NCI-H345 (cell line): ENCODE data around the gene MUC20.

ENCODE experiments used
- DNase-seq: peaks from one replicate; lab custom pipeline; 2025; lab: John Stamatoyannopoulos, UW

Gene MUC20

GRCh38 chr3:195755391-195755790 is 34.6 kb downstream of the MUC20 start:
- DNase-seq = no peak

- no peak for DNase-seq
Measured at GRCh38 chr3:195755791-195756676, 35.3 kb downstream of the MUC20 start.

- no peak for DNase-seq
Measured at GRCh38 chr3:195757438-195757770, 36.6 kb downstream of the MUC20 start.

GRCh38 chr3:195757827-195758226 is 37.0 kb downstream of the MUC20 start:
- DNase-seq = no peak

- DNase-seq = no peak
Measured at GRCh38 chr3:195758721-195759353, 38.1 kb downstream of the MUC20 start.

- DNase-seq = no peak
Measured at GRCh38 chr3:195760345-195761122, 39.8 kb downstream of the MUC20 start.

GRCh38 chr3:195761123-195761566 is 40.4 kb downstream of the MUC20 start:
- DNase-seq = no peak

GRCh38 chr3:195761567-195762248 is 40.9 kb downstream of the MUC20 start:
- peak; percentile 57 for DNase-seq

- DNase-seq = no peak
Measured at GRCh38 chr3:195762249-195762585, 41.4 kb downstream of the MUC20 start.

- no peak for DNase-seq
Measured at GRCh38 chr3:195762611-195763010, 41.8 kb downstream of the MUC20 start.

- DNase-seq = no peak
Measured at GRCh38 chr3:195763076-195763830, 42.5 kb downstream of the MUC20 start.

GRCh38 chr3:195763843-195764825 is 43.4 kb downstream of the MUC20 start:
- DNase-seq = no peak

GRCh38 chr3:195764961-195765706 is 44.4 kb downstream of the MUC20 start:
- DNase-seq = no peak

GRCh38 chr3:195766671-195767070 is 45.9 kb downstream of the MUC20 start:
- DNase-seq = no peak

GRCh38 chr3:195767792-195768191 is 47.0 kb downstream of the MUC20 start:
- no peak for DNase-seq

- DNase-seq = no peak
Measured at GRCh38 chr3:195768414-195768813, 47.6 kb downstream of the MUC20 start.

- DNase-seq = no peak
Measured at GRCh38 chr3:195768831-195769303, 48.1 kb downstream of the MUC20 start.

GRCh38 chr3:195769551-195769950 is 48.8 kb downstream of the MUC20 start:
- no peak for DNase-seq

GRCh38 chr3:195770081-195770840 is 49.5 kb downstream of the MUC20 start:
- DNase-seq = no peak
